SW480 (cell line): ENCODE measurements around the gene CAPN11.
"Not testable (repeated sequence)": the region's sequence is repeated elsewhere in the genome, so short reads cannot be mapped to it uniquely, and the experiment has no call there.

ENCODE experiments used
- DNase-seq: peaks from one replicate; pipeline ENCODE4 v3.0.0-alpha.2; 2016; ENCODE audit warnings: low spot score

CAPN11 gene

DNA sequence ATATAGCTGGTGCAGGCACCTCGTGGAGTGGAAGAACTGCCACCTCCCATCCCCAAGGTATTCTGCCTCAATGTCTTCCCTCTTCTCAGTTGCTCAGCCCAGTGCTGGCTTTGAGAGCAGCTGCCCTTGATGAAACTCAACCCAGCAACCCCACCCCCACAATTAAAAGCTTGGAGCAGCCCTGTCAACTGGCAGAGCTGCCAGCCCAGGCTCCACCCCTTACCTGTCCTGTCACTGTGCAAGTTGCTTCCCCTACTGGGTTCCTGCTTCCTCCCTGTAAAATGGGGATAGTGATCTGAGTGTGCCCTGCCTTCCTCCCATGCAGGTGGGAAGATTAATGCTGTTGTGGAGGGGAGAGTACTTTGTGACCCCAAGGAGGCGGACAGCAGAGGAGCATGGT is 26.7 kb upstream of the CAPN11 start:
- no peak for DNase-seq

DNA sequence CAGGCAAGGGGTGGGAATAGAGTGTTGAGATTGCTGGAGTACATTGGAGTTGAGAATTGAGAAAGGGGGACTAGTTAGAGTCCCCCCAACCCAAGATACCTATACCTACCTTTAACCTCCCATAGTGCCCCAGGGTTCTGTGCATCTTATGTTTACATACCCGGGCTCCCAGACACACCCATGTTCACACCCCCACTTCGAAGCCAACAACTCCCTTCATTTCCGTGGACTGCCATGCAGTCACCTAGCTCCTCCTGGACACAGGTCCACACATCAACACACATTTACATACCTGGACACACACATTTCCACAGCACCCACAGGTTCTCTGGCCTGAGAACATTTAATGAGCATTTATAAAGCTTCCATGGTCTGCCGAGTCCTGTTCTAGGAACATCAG is 26.1 kb upstream of the CAPN11 start:
- DNase-seq, result no peak

DNA sequence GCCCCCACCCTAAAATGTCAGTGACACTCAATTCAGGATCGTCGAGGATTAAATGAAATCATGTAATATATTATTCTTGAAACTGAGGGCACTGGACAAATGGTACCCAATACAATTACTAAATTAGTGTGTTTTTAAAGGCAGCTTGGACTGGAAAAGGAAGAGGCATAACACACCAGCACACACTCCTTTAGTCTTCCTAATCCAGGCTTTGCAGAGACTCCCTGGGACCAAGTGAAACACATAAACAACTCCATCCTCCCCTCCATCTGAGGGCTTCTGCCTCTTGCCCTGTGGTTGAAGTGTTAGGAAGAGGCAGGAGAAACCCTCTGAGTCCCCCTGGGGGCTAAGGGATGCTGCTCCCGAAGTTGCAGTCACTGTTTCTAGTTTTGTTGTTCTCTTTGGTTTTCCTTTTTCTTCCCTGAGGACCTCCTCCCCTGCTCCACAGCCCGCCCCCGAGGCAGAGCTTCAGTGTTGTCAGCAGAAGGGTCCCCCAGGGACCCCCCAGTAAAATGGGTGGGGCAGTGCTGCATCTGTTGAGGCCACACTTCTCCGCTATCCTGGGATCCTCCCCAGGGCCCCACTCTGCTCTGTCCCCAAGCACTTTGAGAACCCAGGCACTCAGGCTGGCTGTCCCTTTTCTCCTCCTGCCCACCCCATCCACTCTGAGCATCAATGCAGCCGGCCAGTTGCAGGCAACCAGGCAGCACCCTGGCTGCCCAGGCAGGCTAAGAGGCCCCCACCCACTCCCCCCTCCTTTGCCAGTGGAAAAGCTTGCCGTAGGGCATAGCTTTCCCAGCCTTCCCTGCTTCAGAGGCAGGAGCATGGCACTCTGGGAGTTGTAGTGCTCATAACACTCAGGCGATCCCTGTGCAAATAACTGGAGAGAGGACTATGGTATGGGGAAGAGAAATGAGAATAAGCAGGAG is 25.4 kb upstream of the CAPN11 start:
- DNase-seq, result peak; percentile 29

DNA sequence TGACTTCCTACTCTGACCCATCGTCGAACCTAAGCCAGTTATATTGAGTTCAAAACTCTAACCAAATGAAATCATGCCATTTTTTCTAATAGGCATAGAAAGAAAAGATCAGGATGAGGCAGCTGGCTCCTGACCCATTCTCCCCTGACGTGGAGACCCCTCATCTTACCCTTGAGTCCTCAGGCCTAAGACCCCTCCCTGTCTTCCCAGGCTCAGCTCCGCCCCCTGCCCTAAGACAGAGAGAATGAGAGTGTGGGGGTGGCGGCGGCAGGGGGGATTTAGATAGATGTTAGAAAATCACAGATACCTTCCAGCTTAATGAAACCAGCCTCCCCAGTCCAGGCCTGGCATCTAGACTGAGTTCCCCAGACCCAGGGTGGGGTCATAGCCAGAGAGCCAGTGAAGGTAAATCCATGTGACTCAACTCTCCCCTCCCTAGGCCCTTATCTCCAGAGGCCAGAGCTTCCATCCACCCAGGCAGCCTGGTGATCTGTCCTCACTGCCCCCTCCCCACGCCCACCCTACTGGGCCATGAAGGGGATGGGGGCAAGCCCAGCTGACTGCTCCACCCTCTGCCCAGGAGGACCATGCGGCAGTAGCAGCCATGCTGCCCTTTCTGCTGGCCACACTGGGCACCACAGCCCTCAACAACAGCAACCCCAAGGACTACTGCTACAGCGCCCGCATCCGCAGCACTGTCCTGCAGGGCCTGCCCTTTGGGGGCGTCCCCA is 24.5 kb upstream of the CAPN11 start:
- DNase-seq, result no peak

DNA sequence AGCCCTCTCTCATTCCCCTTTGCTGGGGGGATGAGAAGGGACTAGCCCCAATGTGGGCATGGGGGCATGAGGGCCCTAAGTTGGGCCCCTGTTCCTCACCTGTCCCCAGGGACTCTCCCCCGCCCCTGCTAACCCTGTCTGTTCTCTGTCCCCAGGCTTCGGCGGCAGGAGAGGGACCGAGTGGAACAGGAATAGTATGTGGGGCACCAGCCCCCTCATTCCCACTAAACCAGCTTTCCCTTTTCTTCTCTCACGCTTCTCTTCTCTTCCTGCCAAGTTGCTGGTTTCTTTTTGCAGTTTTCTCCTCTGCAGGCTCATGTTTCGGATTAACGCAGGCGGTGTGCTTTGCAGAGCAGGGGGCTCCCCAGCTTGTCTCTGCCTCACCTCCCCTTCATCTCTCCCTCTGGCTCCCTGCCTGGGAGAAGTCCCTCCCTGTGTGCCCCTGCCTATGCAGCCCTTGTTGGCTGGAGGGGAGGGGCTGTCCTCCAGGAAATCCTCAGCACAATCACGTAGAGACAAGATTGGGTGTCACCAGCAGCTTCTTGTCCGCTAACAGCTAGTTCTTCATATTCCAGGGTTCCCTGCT is 23.4 kb upstream of the CAPN11 start:
- DNase-seq, result no peak

DNA sequence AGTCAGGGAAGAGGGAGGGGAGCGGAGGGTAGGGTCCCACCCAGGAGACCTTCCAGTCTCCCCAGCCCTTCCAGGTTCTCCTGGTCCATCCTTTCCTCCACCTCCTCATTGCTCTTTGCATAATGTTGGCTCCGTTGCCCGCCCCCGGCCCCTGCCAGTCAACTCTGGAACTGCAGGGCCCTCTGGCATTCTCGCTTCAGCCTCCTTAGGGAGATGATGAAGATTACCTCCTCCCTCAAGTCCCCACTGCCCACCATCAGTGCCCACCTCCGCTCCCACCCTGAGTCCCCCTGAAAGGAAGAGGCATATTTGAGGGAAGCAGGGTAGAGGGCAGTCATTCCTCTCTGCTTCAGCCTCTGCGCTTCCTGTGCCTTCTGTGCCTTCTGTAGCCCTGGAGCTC is 22.7 kb upstream of the CAPN11 start:
- no peak for DNase-seq

DNA sequence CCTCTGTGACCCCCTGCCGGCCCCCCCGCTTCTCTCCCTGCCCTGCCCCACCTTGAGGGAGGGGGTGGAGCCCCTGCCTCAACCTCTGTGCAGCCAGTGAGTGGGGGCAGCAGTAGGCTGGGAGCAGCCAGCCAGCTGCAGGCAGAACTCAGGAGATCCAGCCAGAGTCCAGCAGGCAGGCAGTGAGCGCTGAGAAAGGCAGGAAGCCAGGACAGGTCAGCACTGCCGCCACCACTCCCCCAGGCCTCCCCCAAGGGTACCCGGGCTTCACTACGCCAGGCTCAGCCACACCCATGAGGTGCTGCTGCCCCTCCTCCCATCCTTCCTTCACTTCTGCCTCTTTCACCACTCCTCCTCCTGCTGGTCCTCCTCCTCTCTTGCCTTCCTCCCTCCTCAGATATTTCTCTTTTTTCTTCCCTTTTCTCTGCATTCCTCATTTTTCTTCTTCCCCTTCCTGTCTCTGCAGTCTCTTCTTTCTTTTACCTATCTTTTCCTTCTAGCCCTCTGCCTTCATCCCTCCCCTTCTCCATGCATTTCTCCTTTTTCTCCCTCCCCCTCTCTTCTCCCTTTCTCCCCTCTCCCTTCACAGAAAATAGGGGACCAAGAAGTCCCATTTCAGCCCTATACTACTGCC is 19.8 kb upstream of the CAPN11 start:
- DNase-seq, result no peak

DNA sequence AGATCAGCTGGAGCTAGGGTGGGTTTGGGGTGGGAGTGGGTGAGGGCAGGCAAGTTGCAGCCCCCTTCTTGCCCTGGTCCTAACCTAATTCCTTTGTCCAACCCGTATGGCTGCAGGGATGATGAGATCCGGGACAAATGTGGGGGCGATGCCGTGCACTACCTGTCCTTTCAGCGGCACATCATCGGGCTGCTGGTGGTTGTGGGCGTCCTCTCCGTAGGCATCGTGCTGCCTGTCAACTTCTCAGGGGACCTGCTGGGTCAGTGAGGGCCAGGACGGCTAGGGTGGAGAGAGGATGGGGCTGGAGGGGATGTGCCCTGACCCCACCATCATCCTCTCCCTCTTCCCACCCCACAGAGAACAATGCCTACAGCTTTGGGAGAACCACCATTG is 19.3 kb upstream of the CAPN11 start:
- no peak for DNase-seq

DNA sequence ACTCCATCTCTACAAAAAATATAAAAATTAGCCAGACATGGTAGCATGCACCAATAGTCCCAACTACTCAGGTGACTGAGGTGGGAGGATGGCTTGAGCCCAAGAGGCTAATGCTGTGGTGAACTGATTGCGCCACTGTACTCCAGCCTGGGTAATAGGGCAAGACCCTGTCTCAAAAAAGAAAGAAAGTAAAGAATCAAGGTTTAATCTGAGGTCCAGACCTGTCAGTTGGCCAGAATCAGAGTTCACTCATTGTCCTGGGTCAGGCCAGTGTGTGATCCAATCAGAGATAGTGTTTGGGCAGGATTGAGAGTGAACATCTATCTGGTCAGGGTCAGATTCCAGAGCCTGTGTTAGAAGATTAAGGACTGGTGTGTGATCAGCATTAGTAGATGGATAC is 15.8 kb upstream of the CAPN11 start:
- no peak for DNase-seq

DNA sequence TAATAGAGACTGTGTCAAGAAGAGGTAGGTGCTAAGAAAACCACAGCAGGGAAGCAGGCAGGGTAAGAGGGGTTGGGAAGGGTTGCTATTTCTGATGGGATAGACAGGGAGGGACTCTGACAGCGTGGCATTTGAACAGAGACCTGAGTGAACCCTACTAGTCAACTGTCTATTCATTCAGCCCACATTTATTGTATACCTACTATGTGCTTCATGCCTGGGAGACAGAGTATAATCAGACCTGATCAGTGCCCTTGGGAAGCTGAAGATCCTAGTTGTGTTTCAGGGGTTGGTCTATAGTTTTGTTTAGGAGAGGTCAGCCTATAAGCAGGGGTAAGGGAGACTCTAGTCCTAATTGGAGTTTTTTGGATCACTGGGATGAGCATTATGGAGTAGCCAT is 14.9 kb upstream of the CAPN11 start:
- DNase-seq, result no peak

DNA sequence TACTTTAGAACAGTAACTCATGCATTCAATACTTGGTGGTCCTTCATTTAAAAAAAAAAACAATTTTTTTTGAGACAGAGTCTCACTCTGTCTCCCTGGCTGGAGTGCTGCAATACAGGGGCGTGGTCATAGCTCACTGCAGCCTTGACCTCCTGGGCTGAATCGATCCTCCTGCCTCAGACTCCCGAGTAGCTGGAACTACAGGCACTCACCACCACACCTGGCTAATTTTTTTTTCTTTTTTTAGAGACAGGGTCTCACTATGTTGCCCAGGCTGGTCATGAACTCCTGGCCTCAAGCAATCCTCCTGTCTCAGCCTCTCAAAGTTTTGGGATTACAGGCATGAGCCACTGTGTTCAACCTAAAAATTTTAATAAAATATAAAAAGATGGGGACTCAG is 14.1 kb upstream of the CAPN11 start:
- not testable (repeated sequence) for DNase-seq

DNA sequence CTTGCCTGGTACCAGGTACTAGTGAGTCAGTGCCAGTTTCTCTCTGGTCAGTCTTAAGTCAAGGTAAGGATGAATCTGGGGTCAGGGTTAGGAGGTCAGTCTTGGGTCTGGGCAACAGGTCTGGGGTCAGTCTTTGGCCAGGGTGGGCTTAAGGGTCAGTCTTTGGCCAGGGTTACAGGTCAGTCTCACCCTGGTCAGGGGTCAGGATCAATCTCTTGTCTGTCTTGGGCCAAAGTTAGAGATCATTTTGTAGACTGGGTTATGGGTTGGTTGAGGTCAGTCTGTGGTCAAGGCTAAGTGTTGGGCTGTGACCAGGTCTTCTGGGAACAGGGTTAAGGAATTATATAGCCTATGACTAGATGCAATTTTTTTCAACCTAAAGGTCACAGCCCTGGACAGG is 12.8 kb upstream of the CAPN11 start:
- no peak for DNase-seq

DNA sequence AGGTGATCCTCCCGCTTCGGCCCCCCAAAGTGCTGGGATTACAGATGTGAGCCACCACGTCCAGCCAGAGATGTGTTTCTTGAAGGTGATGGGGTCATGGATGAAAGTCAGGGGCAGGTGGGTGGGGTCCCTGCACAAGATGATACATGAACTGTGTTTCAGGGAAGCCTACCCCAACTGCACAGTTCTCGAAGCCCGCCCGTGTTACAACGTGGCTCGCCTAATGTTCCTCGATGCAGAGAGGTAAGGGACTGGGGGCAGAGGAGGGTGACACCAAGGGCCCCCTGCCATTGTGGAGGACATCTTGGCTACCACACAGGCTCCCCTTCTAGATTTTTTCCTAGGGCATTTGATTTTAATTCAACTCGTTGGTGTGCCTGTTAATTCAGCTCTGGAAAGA is 11.9 kb upstream of the CAPN11 start:
- DNase-seq, result no peak

DNA sequence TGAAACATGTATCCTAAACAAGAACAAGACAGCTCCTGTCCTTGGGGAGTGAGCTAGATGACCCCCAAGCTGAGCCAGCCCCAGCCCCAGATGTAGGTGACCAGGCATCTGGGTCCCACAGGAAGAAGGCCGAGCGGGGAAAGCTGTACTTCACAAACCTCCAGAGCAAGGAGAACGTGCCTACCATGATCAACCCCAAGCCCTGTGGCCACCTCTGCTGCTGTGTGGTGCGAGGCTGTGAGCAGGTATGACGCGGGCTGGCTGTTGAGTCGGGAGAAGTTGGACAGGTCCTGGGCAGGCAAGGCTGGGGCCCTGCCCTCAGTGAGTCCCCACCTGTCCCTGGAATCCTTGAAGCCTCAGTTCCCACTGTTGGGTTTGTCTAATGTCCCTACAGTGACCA is 11.4 kb upstream of the CAPN11 start:
- DNase-seq, result no peak

DNA sequence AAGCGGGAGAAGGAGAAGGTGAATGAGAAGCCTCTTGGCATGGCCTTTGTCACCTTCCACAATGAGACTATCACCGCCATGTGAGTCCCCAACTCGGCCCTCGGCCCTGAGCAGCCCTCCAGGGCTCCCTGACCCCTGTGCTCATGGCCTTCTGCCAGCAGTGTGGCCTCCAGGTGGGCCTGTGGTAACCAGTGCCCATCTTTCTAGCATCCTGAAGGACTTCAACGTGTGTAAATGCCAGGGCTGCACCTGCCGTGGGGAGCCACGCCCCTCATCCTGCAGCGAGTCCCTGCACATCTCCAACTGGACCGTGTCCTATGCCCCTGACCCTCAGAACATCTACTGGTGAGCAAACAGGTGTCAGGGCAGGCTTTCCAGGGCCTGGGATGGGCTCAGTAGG is 10.3 kb upstream of the CAPN11 start:
- DNase-seq, result no peak

DNA sequence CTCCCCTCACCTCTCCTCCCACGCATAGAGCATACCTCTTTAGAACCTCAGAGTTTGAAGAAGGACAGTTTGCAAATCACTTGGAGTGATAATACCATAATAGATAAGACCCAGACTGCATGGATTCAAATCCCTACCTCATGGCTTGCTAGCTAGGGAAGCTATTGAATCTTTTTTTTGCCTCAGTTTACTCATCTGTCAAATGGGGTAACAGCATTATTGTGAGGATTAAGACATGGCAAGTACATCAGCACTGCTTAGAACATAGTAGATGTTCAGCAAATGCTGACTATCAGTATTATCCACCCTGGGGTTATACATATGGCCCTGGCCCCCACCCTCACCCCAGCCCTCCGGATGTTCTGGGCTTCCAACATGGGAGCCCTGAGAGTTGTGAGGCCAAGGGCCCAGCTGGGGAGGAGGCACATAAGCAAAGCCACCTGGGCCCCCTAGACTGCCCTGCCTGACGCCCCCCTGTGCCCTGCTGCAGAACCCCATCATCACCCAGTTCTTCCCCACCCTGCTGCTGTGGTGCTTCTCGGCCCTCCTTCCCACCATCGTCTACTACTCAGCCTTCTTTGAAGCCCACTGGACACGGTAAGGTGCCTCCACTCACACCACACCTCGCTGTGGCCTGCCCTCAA is 9.1 kb upstream of the CAPN11 start:
- no peak for DNase-seq

DNA sequence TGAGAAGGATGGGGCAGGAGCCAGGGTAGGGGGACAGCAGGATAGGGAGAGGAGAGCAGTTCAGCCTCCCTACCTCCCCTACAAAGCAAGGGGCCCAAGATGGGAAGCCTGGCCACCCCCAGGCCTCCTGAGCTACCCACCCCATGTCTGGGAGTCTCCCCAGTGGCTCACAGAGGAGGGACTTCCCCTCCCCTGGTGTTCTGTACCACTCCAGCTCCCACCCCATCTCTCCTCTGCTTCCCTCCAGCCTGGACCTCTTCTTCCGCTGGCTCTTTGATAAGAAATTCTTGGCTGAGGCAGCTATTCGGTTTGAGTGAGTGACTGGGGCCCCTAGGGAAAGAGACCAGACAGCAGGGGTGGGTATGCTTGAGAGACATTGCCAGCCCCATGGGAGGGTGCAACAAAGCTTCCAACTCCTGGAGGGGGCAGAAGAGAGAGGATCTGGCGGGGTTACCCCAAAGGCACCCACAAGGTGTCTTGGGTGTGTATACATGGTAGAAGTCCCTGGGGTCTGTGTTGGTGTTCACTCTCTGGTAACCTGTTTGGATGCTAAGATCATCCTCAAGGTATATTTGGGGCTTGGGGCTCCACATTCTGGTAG is 8.2 kb upstream of the CAPN11 start:
- DNase-seq, result no peak

DNA sequence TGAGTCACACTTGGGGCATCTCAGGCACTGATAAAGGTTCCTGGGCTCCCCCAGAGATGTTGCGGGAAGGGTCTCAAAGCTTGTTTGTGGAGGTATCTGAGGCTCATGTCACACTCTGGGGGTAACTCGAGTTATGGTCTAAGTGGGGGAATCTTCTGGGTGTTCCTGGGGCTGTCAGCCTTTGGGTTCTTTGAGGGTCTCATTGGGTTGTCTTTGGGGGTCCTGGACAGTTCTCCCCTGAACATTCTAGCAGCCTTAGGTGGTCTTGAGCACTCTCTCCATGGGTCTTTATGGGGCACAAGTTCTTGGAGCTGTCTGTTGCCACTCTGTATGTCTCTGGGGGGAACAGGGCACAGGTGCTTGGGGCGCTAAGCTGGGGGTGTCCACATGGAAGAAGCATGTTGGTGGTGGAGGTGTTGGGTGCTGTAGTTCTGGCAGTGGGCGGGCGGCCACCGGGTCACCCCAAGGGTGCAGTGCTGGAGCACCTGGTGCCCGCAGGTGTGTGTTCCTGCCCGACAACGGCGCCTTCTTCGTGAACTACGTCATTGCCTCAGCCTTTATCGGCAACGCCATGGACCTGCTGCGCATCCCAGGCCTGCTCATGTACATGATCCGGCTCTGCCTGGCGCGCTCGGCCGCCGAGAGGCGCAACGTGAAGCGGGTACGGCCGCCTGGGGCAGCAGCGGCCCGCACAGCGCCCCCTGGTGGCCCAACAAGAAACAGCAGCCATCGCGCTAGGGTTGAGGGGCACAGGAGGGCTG is 7.1 kb upstream of the CAPN11 start:
- peak; percentile 21 for DNase-seq

DNA sequence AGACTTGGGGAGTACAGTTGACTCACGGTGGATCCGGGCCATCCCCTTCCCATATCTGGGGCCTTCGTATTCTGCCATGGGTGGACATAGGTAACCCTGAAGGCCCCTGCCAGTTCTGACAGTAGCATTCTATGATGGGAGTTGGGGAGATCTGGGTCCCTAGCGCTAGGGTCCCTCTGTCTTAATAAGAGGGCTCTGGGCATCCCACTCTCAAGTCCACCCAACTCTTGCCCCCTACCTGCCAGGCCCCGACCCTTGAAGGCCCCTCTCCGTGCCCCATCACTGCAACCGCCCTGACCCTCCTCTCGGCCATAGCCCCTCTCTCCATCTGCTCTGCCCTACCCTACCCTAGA is 6.5 kb upstream of the CAPN11 start:
- no peak for DNase-seq

DNA sequence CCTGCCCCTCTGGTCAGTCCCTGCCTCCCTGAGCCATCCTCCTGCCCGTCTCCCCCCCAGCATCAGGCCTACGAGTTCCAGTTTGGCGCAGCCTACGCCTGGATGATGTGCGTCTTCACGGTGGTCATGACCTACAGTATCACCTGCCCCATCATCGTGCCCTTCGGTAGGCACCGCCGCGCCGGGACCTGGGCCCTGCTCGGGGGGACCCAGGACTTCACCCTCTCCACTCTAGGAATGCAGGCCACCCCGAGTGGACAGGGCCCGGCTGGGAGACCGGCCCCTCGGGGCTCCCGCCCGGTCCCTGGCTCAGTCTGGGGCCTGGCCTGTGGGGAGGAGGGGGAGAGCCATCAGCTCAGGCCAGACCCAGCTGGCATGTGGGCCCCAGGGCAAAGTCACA is 6.1 kb upstream of the CAPN11 start:
- DNase-seq, result no peak

DNA sequence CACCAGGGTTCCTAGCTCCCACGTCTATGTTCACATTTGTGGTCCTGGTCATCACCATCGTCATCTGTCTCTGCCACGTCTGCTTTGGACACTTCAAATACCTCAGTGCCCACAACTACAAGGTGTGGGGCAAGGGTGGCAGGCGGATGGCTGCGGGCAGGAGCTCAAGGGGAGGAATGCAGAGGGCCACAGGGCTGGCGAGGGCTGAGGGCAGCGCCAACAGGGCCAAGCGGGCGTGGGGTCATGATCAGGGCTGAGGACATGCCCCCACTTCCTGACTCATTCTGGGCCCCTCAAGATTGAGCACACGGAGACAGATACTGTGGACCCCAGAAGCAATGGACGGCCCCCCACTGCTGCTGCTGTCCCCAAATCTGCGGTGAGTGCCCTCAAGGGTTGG is 4.6 kb upstream of the CAPN11 start:
- DNase-seq, result peak; percentile 31
